ENCODE data around the gene ZNF768.
"Not testable (repeated sequence)": the region's sequence is repeated elsewhere in the genome, so short reads cannot be mapped to it uniquely, and the experiment has no call there.

Gene ZNF768

GRCh38 chr16:30532285-30533145 is 6.1 kb upstream of the ZNF768 start:
- no peak for DNase-seq

- no peak for DNase-seq
Observed at GRCh38 chr16:30530163-30531037, 4.0 kb upstream of the ZNF768 start.

- DNase-seq, result no peak
Observed at GRCh38 chr16:30528799-30529457, 2.6 kb upstream of the ZNF768 start.

DNA sequence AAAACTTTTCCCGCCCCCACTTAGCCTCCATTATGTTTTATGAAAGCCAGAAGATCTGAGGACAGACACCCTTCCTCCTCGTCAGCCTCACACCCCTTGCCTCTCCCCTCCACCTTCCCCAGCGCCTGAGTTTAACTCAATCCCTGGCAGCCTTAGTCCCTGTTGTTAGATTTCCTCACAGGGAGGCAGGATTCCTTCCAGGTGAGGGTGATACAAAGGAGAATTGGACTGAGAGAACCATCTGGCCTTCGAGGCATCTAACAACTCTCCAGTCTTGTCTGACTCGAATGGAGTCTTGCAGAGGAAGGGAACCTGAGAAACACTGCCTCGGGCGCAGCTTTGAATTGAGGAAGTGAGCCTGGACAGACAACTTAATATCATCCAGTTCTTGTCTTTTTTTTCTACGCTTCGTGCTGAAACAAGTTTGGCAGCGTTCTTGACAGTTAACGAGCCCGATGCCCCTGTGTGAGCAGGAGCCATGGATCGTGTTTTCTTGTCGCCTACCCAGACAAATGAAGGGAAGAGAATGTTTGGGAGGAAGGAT is 1.3 kb upstream of the ZNF768 start:
- no peak for DNase-seq

GRCh38 chr16:30526823-30527634 is 663 bp upstream of the ZNF768 start:
- peak; percentile 92 to 94 for DNase-seq

GRCh38 chr16:30525844-30526136 is 576 bp downstream of the ZNF768 start:
- DNase-seq, result no peak

DNA sequence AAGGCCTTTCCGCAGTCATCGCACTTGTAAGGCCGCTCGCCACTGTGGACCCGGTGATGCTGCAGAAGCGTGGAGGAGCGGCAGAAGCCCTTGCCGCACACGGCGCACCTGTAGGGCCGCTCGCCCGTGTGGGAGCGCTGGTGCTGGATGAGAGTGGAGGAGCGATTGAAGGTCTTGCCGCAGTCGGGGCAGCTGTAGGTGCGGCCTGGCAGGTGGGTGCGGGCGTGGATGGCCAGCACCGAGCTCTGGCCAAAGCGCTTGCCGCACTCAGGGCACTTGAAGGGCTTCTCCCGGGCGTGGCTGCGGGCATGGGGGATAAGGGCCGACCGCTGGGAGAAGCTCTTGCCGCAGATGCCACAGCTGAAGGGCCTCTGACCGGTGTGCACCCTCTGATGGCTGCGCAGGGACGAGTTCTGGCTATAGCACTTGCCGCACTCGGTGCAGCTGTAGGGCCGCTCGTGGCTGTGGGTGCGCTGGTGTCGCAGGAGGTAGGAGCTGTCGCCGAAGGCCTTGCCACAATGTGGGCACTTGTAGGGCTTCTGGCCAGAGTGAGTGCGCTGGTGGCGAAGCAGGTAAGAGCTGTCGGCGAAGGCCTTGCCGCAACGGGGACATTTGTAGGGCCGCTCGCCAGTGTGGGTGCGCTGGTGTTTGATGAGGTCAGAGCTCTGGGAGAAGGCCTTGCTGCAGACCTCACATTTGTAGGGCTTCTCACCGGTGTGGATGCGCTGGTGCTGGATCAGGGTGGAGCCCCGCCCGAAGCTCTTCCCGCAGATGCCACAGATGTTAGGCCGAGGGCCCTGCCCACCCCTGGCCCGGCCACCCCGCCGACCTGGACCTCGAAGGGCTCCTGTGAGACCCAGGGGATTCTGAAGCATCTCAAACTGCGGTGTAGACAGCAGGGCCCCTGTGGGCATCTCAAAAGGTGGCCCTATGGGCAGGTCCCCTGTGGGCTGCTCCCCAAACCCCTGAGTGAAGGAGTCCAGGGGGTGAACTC is 1.5 kb downstream of the ZNF768 start:
- DNase-seq, result no peak

GRCh38 chr16:30523768-30524574 is 2.4 kb downstream of the ZNF768 start:
- no peak for DNase-seq

DNA sequence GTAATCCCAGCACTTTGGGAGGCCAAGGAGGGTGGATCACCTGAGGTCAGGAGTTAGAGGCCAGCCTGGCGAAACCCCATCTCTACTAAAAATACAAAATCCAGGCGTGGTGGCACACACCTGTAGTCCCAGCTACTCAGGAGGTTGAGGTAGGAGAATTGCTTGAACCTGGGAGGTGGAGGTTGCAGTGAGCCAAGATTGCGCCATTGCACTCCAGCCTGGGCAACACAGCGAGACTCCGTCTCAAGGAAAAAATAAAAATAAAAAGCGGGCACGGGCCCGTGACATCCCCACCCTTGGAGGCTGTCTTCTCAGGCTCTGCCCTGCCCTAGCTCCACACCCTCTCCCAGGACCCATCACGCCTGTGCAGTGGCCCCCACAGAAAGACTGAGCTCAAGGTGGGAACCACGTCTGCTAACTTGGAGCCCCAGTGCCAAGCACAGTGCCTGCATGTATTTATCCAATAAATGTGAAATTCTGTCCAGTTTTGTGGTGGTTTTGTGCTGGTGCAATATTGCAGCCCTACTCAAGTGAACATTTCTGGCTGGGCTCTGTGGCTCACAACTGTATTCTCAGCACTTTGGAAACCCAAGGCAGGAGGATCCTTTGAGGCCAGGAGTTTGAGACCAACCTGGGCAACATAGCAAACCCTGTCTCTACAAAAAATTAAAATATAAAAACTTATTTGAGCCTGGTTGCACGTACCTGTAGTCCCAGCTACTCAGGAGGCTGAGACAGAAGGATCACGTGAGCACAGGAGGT is 3.5 kb downstream of the ZNF768 start:
- not testable (repeated sequence) for DNase-seq

GRCh38 chr16:30521873-30522641 is 4.3 kb downstream of the ZNF768 start:
- DNase-seq, result no peak

DNA sequence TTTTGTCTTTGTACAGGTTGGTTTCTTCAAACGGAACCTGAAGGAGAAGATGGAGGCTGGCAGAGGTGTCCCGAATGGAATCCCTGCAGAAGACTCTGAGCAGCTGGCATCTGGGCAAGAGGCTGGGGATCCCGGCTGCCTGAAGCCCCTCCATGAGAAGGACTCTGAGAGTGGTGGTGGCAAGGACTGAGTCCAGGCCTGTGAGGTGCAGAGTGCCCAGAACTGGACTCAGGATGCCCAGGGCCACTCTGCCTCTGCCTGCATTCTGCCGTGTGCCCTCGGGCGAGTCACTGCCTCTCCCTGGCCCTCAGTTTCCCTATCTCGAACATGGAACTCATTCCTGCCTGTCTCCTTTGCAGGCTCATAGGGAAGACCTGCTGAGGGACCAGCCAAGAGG is 4.9 kb downstream of the ZNF768 start:
- no peak for DNase-seq

DNA sequence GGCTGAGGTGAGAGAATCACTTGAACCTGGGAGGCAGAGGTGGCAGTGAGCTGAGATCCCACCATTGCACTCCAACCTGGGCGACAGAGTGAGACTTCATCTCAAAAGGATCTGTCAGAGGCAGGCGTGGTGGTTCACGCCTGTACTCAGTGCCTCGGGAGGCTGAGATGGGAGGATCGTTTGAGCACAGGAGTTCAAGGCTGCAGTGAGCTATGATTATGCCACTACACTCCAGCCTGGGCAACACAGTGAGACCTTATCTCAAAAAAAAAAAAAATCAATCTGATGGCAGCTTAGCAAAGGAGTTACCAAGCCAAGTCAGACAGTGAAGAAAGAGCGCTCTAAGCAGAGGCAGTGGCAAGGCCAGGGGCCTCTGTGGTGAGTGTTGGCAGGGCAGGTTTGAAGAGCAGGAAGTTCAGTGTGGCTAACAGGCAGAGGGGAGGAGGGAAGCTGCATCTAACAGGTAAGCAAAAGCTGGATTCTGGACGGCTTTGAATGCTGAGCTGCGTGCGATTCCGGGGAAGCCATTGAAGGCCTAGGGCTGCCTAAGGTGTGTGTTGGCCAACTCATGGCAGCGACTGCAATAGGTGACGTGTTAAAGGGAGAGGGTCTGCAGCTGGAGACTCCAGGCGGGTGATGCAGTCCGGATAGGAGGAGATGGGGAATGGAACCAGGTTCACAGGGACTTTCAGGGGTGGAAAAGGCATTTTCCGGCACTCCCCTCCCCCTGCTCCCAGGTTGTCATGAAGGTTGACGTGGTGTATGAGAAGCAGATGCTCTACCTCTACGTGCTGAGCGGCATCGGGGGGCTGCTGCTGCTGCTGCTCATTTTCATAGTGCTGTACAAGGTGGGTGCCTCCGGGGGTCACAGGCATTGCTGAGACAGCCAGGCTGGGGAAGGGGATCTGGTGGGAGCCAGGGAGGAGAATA is 7.0 kb downstream of the ZNF768 start:
- DNase-seq, result no peak

GRCh38 chr16:30518552-30518951 is 7.8 kb downstream of the ZNF768 start:
- no peak for DNase-seq

GRCh38 chr16:30515275-30515674 is 11.1 kb downstream of the ZNF768 start:
- no peak for DNase-seq

DNA sequence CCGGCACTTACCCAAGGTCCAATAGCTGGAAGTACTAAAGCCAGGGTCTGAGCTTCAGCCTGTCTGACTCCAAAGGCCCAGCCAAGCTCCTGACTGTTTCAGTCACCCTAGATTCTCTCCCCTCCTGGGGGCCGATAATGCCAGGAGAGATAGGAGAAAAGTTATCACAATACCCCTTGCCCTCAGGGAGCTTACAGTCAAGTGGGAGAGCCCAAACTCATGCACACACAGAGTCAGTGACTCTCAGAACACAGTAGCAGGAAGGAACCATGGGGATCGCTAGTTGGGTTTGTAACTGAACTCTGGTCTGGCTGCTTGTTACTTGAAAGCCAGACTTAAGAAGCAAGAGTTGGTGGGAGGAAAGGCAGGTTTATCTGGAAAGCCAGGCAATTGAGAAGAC is 14.9 kb downstream of the ZNF768 start:
- DNase-seq, result no peak

GRCh38 chr16:30510376-30510938 is 15.9 kb downstream of the ZNF768 start:
- DNase-seq, result no peak
